SJSA1 (cell line): ENCODE data around the gene LAMA3. TPM values are rescaled to one million over a fixed set of nuclear protein-coding genes. Genes with fewer than 3 reads are reported as not detected.
A peak's percentile ranks its signal among the peaks of the same experiment; 100 is the strongest.

Experiments used
- DNase-seq, 2 experiments: peaks; one replicate each; pipeline ENCODE4 v3.0.0-alpha.2; 2015 to 2020; ENCODE audit warnings: low spot score in 2 of 2, low read depth in 1 of 2
- H3K27ac ChIP-seq: fragments of 250-450 bp; sonication (Bioruptor Pico); 2 replicates; pipeline ENCODE4 v1.5.1; 2020; ENCODE audit warnings: mild to moderate bottlenecking, moderate library complexity
- H3K27me3 ChIP-seq: fragments of 250-450 bp; sonication (Bioruptor Pico); replicated peaks from 2 replicates; pipeline ENCODE4 v1.5.1; 2020; ENCODE audit warnings: mild to moderate bottlenecking, moderate library complexity
- H3K36me3 ChIP-seq: fragments of 250-450 bp; sonication (Bioruptor Pico); 2 replicates; pipeline ENCODE4 v1.5.1; 2020; ENCODE audit warnings: mild to moderate bottlenecking
- H3K4me1 ChIP-seq: fragments of 250-450 bp; sonication (Bioruptor Pico); replicated peaks from 2 replicates; pipeline ENCODE4 v1.6.1; 2021; ENCODE audit warnings: mild to moderate bottlenecking
- H3K4me3 ChIP-seq: fragments of 250-450 bp; sonication (Bioruptor Pico); 2 replicates; pipeline ENCODE4 v1.5.1; 2020; ENCODE audit warnings: mild to moderate bottlenecking
- H3K9me3 ChIP-seq: fragments of 250-450 bp; sonication (Bioruptor Pico); replicated peaks from 2 replicates; pipeline ENCODE4 v1.5.1; 2020; ENCODE audit warnings: mild to moderate bottlenecking
- total RNA-seq: library from RNA; depleted of rRNA; stranded (reverse); fragments of >200 nt; shearing (Covaris generic); gene quantifications from 2 replicates; pipeline ENCODE4 v1.2.3, GENCODE V29; 2014

LAMA3 gene
- total RNA-seq, 1 experiment from 2014 or later: 0.61 TPM

DNA sequence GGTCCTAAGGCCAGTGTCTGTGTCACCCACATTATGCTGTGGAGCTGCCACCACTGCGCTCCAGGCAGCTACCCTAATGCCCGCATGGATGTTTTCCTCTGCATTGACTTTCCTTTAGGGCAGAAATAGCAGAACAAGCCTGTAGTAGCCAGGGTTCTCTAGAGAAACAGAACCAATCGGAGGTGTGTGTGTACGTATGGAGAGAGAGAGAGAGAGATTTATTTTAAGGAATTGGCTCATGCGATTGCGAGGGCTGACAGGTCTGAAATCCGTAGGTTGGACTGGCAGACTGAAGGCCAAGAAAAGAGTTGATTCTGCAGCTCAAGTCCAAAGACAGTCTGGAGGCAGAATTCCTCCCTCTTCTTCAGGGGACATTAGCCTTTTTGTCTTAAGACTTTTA lies 110.3 kb downstream of the LAMA3 start:
- DNase-seq: no peak
- Histone ChIP-seq H3K4me3 (no peak overlapping the region), H3K9me3 (no peaks in the 10 kb centered on the region), H3K27me3 (peaks cover 11% of the 10 kb centered on the region), H3K4me1 (no peaks in the 10 kb centered on the region), H3K36me3 (no peaks in the 10 kb centered on the region), H3K27ac (no peak overlapping the region)

DNA sequence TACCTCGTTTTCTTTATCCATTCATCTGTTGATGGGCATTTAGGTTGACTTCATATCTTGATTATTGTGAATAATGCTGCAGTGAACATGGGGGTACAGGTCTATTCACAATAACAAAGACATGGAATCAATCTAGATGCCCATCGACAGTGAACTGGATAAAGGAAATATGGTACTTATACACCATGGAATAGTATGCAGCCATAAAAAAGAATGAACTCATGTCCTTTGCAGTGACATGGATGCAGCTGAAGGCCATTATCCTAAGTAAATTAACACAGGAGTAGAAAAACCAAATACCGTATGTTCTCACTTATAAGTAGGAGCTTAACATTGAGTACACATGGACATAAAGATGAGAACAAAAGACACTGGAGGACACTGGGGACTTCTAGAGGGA lies 111.6 kb downstream of the LAMA3 start:
- Histone ChIP-seq H3K36me3 (no peaks in the 10 kb centered on the region), H3K4me3 (no peak overlapping the region), H3K27ac (no peak overlapping the region), H3K9me3 (no peaks in the 10 kb centered on the region), H3K27me3 (peaks cover 11% of the 10 kb centered on the region), H3K4me1 (no peaks in the 10 kb centered on the region)
- DNase-seq: no peak

DNA sequence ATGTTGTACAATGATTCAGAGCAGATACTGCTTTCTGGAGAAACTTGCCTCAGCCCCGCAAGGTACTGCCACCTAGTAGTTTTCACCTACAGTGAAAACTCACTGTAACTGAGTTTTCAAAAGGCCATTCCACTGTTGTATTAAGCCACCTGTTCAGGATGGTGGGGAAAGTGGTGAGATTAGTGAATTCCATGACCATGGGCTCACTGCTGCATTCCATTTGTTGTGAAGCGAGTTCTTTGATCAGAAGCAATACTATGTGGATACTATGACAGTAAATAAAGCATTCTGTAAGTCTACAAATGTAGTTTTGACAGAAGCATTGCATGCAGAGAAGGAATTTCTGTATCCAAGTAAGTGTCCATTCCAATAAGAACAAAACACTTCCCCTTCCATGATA lies 113.6 kb downstream of the LAMA3 start:
- no peaks in the 10 kb centered on the region for H3K36me3 ChIP-seq
- H3K4me3 ChIP-seq: no peak overlapping the region
- no peaks in the 10 kb centered on the region for H3K4me1 ChIP-seq
- no peak for DNase-seq
- H3K9me3 ChIP-seq: no peaks in the 10 kb centered on the region
- peaks cover 11% of the 10 kb centered on the region for H3K27me3 ChIP-seq
- no peak overlapping the region for H3K27ac ChIP-seq

DNA sequence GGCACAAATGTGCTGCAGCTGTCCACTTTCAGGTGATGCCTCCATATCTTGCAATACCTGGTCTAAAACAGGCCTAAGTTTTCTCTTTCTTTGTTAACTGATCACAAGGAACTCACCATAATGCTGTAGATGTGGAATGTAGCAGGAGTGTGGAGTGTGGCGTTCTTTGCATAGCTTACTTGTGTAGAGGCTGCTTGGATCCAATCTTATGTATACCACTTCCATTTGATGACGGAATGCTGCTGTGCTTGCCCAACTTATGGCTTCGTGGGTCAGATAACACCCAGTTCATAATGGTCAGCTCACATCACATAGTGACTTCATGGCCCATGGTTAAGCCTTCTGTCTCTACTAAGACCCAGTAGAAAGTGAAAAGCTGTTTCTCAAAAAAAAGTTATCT lies 114.5 kb downstream of the LAMA3 start:
- Histone ChIP-seq H3K4me1 (no peaks in the 10 kb centered on the region), H3K4me3 (no peak overlapping the region), H3K9me3 (no peaks in the 10 kb centered on the region), H3K27me3 (peaks cover 11% of the 10 kb centered on the region), H3K36me3 (no peaks in the 10 kb centered on the region), H3K27ac (no peak overlapping the region)
- DNase-seq: no peak

DNA sequence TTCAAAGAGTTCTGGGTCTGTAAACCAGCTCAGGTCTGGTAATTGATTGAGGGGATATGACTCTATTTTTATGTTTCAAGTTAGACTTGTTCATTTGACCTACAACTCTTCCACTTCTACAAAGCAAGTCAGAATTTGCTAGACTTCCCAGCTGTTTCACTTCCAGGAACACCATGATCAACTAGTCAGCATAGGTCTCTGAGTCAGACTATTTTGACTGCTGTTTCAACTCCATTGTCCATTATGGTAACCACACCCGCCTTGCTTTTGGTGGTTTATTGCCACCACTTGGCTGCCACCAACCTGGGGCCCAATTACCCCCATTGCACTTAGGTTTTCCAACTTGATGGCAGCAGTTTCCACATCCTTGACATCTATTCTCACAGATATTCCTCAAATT lies 116.6 kb downstream of the LAMA3 start:
- H3K9me3 ChIP-seq: no peaks in the 10 kb centered on the region
- no peaks in the 10 kb centered on the region for H3K36me3 ChIP-seq
- H3K27me3 ChIP-seq: peaks cover 11% of the 10 kb centered on the region
- DNase-seq: no peak
- H3K27ac ChIP-seq: no peak overlapping the region
- no peak overlapping the region for H3K4me3 ChIP-seq
- H3K4me1 ChIP-seq: no peaks in the 10 kb centered on the region

DNA sequence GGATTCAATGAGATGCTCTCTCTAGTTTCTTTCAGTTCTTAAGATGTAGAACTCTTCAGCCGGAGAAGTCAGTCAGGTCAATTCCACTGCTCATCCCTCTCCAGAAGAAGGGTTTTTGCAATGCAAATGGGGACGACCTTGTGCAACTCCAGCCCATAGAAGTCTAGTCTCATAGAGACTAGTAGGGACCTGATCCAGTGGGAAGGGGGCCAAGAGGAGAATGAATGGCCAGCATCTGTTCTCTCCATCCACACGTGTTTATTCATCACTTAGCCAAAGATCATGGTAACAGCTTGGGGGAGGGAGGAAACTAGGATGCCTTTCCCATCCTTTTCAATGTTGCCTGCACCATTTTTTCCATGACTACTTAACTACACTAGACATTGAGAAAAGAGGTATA lies 120.2 kb downstream of the LAMA3 start:
- H3K4me3 ChIP-seq: no peak overlapping the region
- no peak overlapping the region for H3K27ac ChIP-seq
- H3K4me1 ChIP-seq: no peaks in the 10 kb centered on the region
- no peak for DNase-seq
- H3K27me3 ChIP-seq: peaks cover 2% of the 10 kb centered on the region; the same call in 1 of the 2 replicates
- H3K36me3 ChIP-seq: no peaks in the 10 kb centered on the region
- no peaks in the 10 kb centered on the region for H3K9me3 ChIP-seq

DNA sequence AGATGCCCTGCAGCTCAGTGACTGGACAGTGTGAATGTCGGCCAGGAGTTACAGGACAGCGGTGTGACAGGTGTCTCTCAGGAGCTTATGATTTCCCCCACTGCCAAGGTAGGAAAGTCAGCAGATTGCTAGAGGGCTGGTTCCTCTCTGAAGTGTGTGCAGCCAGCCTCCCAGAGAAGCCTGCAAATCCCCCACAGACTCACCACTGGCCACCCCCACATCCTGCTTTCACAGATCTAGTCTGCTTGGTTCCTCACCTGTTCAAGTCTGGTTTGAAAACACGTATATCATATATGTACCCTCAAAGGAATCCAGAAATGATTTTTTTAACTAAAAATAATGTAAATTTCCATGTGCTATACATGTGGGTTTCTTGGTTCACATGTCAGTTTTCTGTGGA lies 121.1 kb downstream of the LAMA3 start:
- no peak for DNase-seq
- no peaks in the 10 kb centered on the region for H3K36me3 ChIP-seq
- peaks cover 2% of the 10 kb centered on the region; the same call in 1 of the 2 replicates for H3K27me3 ChIP-seq
- H3K9me3 ChIP-seq: no peaks in the 10 kb centered on the region
- H3K4me3 ChIP-seq: no peak overlapping the region
- no peaks in the 10 kb centered on the region for H3K4me1 ChIP-seq
- H3K27ac ChIP-seq: no peak overlapping the region

DNA sequence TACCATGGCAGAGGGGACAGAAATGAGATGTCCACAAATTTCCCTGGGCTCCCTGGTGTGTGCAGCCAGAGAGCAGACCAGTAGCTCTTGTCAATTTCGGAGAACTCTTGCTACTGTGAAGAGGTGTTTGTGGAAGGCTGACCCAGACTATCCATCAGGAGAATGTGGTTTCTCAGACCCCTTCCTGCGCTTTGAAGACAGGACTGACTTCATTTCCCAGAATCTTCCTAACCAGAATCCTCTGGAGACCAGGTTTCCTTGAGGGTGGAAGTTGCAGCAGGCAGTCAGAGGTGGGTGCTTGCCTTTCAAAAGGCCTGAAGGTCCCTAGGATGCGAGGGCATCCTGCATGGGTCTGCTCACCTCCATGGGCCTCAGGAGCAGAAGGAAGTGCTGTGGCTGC lies 121.9 kb downstream of the LAMA3 start:
- Histone ChIP-seq H3K27ac (no peak overlapping the region), H3K4me3 (no peak overlapping the region), H3K4me1 (no peaks in the 10 kb centered on the region), H3K27me3 (peaks cover 2% of the 10 kb centered on the region; the same call in 1 of the 2 replicates), H3K36me3 (no peaks in the 10 kb centered on the region), H3K9me3 (no peaks in the 10 kb centered on the region)
- no peak for DNase-seq

DNA sequence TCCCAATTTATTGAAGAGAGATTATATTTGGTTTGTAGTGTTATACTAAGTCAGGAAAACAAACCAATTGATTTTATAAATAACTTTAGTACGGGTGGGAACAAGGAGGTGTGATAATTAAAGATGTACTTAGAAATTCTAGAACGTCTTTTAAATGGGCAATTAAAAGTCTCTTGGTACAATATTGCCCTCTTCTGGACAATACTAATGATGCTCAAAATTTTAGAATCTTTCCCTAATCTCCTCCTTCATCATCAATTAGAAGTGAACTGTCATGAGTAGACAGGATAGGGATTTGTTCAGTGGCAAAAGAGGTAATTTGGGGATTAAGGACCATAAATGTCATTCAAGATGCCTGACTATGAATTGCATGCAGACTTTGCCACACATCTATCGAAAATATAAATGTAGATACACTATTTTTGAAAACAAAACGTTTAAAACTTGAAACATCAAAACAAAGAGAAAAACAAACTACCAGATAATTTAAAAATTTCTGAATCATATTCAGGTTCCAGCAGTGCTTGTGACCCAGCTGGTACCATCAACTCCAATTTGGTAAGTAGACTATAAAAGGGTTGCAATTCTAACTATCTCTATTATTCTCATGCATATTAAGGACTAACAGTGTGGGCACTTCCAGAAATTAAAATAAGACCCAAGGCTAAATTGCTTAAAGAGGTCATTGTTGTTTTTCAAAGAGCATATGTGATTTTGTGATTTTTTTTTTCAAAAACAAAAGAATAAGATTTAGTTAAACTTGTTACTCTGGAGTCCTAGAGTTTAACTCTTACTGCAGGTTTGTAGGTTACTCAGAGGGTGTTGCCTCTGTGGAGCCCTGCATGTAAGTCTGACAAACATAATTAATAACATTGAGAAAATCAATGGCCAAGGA lies 123.5 kb downstream of the LAMA3 start:
- no peak overlapping the region for H3K27ac ChIP-seq
- H3K27me3 ChIP-seq: peaks cover 2% of the 10 kb centered on the region; the same call in 1 of the 2 replicates
- no peaks in the 10 kb centered on the region for H3K9me3 ChIP-seq
- H3K36me3 ChIP-seq: no peaks in the 10 kb centered on the region
- no peaks in the 10 kb centered on the region for H3K4me1 ChIP-seq
- DNase-seq: peak in 1 of 2 experiments; percentile 24
- H3K4me3 ChIP-seq: no peak overlapping the region

DNA sequence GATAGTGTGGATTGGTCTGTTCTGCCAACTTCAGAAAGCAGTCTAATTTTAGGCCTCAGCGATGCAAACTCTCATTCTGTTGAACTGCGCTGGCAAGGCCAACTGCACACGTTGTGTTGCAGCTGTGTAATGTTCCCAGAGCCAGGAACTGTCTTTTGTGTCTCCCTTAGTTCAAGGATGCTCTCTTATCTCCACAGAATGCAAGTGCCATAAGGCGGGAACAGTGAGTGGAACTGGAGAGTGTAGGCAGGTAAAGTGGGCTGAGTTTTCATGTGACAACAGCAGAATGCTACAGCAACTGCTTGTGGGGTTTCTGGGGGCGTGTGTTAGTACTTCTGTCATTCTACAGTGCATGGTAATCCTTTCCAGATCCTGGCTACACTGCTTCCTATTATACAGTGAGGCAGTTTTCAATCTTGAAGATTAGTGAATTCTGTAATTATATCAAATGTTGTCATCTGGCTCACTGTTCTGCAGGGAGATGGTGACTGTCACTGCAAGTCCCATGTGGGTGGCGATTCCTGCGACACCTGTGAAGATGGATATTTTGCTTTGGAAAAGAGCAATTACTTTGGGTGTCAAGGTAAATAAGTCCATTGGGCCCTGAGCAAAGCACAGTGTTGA lies 125.8 kb downstream of the LAMA3 start:
- no peaks in the 10 kb centered on the region for H3K36me3 ChIP-seq
- H3K27ac ChIP-seq: no peak overlapping the region
- H3K9me3 ChIP-seq: no peaks in the 10 kb centered on the region
- no peak for DNase-seq
- no peak overlapping the region for H3K4me3 ChIP-seq
- H3K4me1 ChIP-seq: no peaks in the 10 kb centered on the region
- H3K27me3 ChIP-seq: peaks cover 8% of the 10 kb centered on the region

DNA sequence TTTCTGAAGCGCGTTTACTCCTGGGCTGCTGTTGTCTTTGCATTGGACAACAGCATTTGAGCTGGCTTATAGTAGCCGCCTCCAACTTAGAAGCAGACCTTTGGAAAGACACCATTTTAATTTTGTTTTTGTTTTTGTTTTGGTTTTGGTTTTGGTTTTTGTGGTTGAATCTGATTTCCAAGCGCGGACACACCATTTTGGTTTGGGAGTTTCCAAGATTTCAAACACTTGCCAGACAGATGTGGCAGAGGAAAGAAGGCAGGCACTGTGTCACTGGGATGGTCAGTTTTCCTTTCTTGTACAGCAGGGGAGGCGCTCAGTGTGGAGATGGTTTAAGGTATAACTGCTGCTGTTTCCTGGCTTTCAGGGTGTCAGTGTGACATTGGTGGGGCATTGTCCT lies 126.8 kb downstream of the LAMA3 start:
- H3K27ac ChIP-seq: no peak overlapping the region
- peaks cover 8% of the 10 kb centered on the region for H3K27me3 ChIP-seq
- no peaks in the 10 kb centered on the region for H3K9me3 ChIP-seq
- no peaks in the 10 kb centered on the region for H3K36me3 ChIP-seq
- DNase-seq: no peak
- H3K4me1 ChIP-seq: no peaks in the 10 kb centered on the region
- H3K4me3 ChIP-seq: no peak overlapping the region

DNA sequence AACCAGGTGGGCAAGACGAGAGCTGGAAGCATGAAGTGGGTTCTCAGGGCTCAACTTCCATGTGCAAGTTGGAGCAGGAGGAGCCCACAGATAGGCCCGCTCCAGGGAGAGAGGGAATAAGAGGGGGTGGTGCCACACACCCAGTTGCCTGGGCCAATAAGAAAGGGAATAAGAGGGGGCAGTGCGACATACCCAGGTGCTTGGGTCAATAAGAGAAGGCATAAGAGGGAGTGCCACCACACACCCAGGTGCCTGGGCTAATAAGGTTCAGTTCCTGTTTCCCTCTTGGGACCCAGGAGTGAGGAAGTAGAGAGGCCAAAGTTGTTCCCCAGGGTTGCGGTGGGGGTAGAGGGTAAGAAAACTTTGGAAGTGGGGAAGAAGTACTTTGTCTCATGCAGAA lies 127.5 kb downstream of the LAMA3 start:
- no peak for DNase-seq
- H3K27me3 ChIP-seq: peaks cover 8% of the 10 kb centered on the region

DNA sequence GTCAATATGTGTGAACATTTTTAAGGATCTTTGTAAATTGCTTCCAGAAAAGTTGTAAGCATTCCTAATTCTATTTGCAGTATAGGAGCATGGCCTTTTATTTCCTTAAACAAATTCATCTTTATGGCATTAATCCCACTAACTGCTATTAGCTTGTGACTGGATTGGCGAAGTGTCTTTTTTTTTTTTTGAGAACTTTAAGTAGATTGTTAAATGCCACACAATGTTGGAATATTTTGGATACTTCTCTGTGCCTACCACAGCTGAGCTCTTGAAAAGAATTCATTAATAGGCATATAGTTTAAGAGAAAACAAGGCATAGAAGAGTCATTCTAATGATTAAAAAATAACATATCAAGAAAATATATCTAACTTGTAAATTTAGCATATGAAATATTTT lies 129.7 kb downstream of the LAMA3 start:
- H3K4me3 ChIP-seq: no peak overlapping the region
- no peaks in the 10 kb centered on the region for H3K9me3 ChIP-seq
- H3K27ac ChIP-seq: no peak overlapping the region
- DNase-seq: no peak
- H3K36me3 ChIP-seq: no peaks in the 10 kb centered on the region
- H3K27me3 ChIP-seq: peaks cover 8% of the 10 kb centered on the region
- peaks cover 3% of the 10 kb centered on the region; the same call in 1 of the 2 replicates for H3K4me1 ChIP-seq

More for the DNA sequence above, 127.5 kb downstream of the LAMA3 start:
- no peak overlapping the region for H3K27ac ChIP-seq
- H3K36me3 ChIP-seq: no peaks in the 10 kb centered on the region
- no peaks in the 10 kb centered on the region for H3K9me3 ChIP-seq
- no peak overlapping the region for H3K4me3 ChIP-seq
- H3K4me1 ChIP-seq: no peaks in the 10 kb centered on the region

DNA sequence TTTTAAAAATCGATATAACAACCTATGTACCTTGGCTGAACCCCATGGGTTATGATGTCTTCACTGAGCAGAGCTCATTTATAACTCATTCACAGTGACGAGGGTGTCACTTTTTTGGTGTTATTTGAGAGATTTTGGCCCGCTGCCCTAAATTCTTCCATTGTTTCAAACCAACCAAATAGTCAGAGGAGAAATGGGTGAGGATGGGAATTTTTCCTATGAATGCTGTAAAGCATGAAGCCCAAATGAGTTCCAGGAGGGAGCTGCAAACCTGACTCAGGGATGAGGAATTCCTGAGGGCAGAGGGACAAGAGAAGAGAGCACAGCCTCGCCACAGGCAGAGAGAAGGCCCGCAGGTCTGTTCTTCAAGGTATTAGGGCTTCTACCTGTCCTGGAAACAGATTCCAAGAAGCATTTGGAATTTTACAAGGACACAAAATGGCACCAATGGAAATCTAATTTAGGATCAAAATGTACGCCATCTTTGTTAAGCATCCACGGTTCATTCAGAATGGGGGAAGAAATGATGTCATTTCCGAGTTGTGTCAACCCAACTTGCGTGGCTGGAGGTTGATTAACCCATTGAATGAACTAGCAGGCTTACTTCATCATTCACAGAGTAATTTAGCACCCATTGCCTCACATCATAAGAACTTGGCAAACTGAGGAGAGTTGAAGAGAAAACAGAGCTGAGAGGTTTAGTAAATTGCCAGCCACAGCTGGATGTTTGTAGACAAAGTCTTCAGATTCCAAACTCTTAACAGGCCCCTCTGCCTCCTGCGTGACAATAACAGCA lies 133.5 kb downstream of the LAMA3 start:
- DNase-seq: no peak
- peaks cover 8% of the 10 kb centered on the region for H3K27me3 ChIP-seq
- peaks cover 3% of the 10 kb centered on the region; the same call in 1 of the 2 replicates for H3K4me1 ChIP-seq
- no peaks in the 10 kb centered on the region for H3K9me3 ChIP-seq
- no peaks in the 10 kb centered on the region for H3K36me3 ChIP-seq
- no peak overlapping the region for H3K4me3 ChIP-seq
- no peak overlapping the region for H3K27ac ChIP-seq
